Pancreas (tissue), 10 donors: ENCODE results near the gene CIBAR2. TPM values are rescaled to one million over a fixed set of nuclear protein-coding genes. Genes with fewer than 3 reads are reported as not detected.

Experiments used
- ATAC-seq, 4 donors: fragments of 200-7000 bp; cut with Tn5 transposase; one replicate each; pipeline versions ENCODE4 v1.8.0 to v1.9.1; 2020; ENCODE audit warnings: mild to moderate bottlenecking in 4 of 4, moderate library complexity in 4 of 4
- DNase-seq, 6 donors: peaks; one replicate each; pipeline ENCODE4 v3.0.0-alpha.2; 2020
- FAIRE-seq: peaks from 2 replicates; lab custom pipeline; 2012; peaks lifted over from hg19 to GRCh38; lab: Jason Lieb, UNC
- H3K27ac ChIP-seq, 4 donors: fragments of 200-600 bp; sonication (generic); 1 replicate in 3 of 4; 2 replicates in 1 of 4; pipeline versions ENCODE4 v1.5.0 to v1.8.0; 2020
- H3K27me3 ChIP-seq, 4 donors: fragments of 200-600 bp; one replicate each; pipeline ENCODE4 v1.8.0; 2021
- H3K36me3 ChIP-seq, 3 donors: fragments of 200-600 bp; sonication (generic) in 1 of 3; one replicate each; pipeline versions ENCODE4 v1.5.0 to v1.8.0; 2020 to 2021
- H3K4me1 ChIP-seq, 3 donors: fragments of 200-600 bp; one replicate each; pipeline ENCODE4 v1.8.0; 2021
- H3K4me3 ChIP-seq, 4 donors: fragments of 200-600 bp; sonication (generic) in 2 of 4; one replicate each; pipeline versions ENCODE4 v1.5.0 to v1.8.0; 2020 to 2021
- H3K9me3 ChIP-seq, 4 donors: fragments of 200-600 bp; one replicate each; pipeline ENCODE4 v1.8.0; 2021
- WGBS, 2 donors: extraction: QIAGEN DNeasy Blood & Tissue Kit; methylation state at CpG; one replicate each; pipeline ENCODE4 v1.1.7; 2013; 5-methylcytosine and 5-hydroxymethylcytosine counted together
- intact Hi-C, 3 donors: fragments of 100-400 bp; cut with DNase I; formaldehyde crosslinking; loops; one replicate each; pipeline versions ENCODE4 v1.11.1 to v1.14.2; 2022
- polyA plus RNA-seq, 2 donors: library from polyadenylated mRNA; stranded (reverse); fragments of 200-250 nt; gene quantifications; one replicate each; pipeline ENCODE4 v1.2.3, GENCODE V29; 2013
- total RNA-seq, 6 donors: library from RNA; stranded (reverse); fragmentation: NEBNext Ultra II Directional in 4 of 6; extraction: Animal tissue kit (Norgen Biotek cat#: 25700) in 4 of 6; gene quantifications; one replicate each; pipeline versions ENCODE4 v1.2.1 to v1.2.4, GENCODE V29; 2021 to 2023
- TF ChIP-seq, protein P1 (sequence below), 4 donors: fragments of 200-600 bp; sonication (generic) in 3 of 4; IDR thresholded peaks; one replicate each; pipeline versions ENCODE4 v1.5.0 to v1.8.0; 2021; ENCODE audit warnings: antibody characterized with exemption in 4 of 4
- donor health status: healthy with polysubstance abuse.
- donor health status: DM: no; HTN: no; CAD: no; lungs with moderate emphysema.
- donor health status: DM: no; HTN: no; CAD: no.
- donor health status: control.
- donor health status: control.
- donor health status: Bipolar disorder and iron deficiency.
- donor health status: DM: yes; HTN: yes; CAD: no.
- donor health status: DM: no; HTN: no; CAD: no.
- donor health status: DM: no; HTN: no; CAD: no.
- donor health status: DM: yes; HTN: yes; CAD: no.

The CIBAR2 gene
- total and polyA plus RNA-seq, 8 donors: 0.05 TPM; not detected in 7

DNA sequence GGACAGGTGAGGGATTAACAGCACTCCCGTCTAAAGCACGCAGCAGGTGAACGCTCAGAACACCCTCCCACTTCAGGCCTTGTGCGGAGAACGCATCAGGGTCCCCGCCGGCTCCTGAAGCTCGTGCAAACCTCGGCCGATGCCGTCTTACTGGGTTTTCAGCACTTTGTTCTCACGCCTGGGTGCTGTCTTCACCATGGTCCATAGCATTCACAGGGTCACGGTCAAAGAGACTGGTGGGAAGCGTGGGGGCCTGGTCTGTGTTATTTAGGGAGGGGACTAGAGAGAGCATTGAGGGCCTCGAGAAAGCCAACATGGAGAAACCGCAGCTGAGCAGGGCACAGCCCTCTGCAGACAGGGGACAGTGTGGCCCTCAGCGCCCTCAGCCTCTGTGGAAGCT, 26.6 kb downstream of the CIBAR2 start:
- FAIRE-seq: no peak
- Histone ChIP-seq H3K4me3 (no peak overlapping the region), H3K36me3 (peaks cover 0 to 4% (median 0%) of the 10 kb centered on the region in 3 donors), H3K27me3 (no peaks in the 10 kb centered on the region), H3K27ac (no peak overlapping the region), H3K4me1 (peaks cover 4 to 7% (median 6%) of the 10 kb centered on the region in 3 donors), H3K9me3 (no peaks in the 10 kb centered on the region)
- WGBS, 2 donors: 95 to 97% methylated on average over 17 of the region's 17 CpGs
- intact Hi-C loops: loop anchor here in 1 of 3 donors (10.0 kb wide), 1 partner anchor 101 kb away; no protein-coding TSS in a partner anchor
- TF ChIP-seq, protein P1, sequence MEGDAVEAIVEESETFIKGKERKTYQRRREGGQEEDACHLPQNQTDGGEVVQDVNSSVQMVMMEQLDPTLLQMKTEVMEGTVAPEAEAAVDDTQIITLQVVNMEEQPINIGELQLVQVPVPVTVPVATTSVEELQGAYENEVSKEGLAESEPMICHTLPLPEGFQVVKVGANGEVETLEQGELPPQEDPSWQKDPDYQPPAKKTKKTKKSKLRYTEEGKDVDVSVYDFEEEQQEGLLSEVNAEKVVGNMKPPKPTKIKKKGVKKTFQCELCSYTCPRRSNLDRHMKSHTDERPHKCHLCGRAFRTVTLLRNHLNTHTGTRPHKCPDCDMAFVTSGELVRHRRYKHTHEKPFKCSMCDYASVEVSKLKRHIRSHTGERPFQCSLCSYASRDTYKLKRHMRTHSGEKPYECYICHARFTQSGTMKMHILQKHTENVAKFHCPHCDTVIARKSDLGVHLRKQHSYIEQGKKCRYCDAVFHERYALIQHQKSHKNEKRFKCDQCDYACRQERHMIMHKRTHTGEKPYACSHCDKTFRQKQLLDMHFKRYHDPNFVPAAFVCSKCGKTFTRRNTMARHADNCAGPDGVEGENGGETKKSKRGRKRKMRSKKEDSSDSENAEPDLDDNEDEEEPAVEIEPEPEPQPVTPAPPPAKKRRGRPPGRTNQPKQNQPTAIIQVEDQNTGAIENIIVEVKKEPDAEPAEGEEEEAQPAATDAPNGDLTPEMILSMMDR (IDR thresholded peaks at IDR 0.05): no peak
- ATAC-seq: no peak
- no peak for DNase-seq

DNA sequence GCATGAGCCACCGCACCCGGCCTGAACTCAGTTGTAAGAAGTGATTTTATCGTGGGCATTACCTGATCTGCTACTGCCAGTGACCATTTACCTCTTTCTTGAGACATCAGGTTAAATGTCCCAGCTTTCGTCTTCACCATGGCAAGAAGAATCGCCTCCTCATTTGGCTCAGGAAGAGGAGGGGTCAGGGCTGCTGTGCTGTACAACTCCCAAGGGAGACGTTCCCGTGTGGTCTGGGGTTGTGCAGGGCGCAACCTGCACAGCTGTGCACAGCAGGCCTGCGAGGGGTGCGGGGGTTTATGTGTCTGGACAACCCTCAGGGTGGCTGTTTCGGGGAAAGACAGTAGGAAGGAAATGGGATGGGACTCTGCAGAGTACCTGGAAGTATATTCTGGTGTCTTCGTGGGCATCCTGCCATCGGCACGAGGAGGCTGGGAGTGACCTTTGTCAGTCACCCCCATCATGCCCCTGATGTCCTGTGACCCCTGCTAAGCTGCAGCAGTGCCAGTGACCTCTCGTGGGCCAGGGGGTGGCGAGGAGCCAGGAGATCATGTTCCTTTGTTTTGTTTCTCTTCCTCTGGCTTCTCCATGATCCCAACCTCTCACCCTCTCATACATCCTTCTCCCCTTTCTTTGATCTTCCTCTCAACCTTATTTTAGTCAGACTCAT, 27.3 kb downstream of the CIBAR2 start:
- no peak for ATAC-seq
- Histone ChIP-seq H3K27ac (no peak overlapping the region), H3K27me3 (no peaks in the 10 kb centered on the region), H3K4me3 (no peak overlapping the region), H3K9me3 (no peaks in the 10 kb centered on the region), H3K4me1 (no peaks in the 10 kb centered on the region), H3K36me3 (peaks cover 0 to 4% (median 0%) of the 10 kb centered on the region in 3 donors)
- no peak for FAIRE-seq
- intact Hi-C loops: loop anchor here in 1 of 3 donors (10.0 kb wide), 1 partner anchor 100 kb away; no protein-coding TSS in a partner anchor
- no peak for DNase-seq
- WGBS, 2 donors: 84 to 87% methylated on average over 16 of the region's 16 CpGs
- TF ChIP-seq, protein P1 (IDR thresholded peaks at IDR 0.05): no peak

GRCh38 chr16:85083051-85083639, 29.1 kb downstream of the CIBAR2 start:
- intact Hi-C loops: loop anchor here in 1 of 3 donors (10.0 kb wide), 1 partner anchor 98 kb away; no protein-coding TSS in a partner anchor
- Histone ChIP-seq H3K27ac (no peak overlapping the region), H3K4me3 (no peak overlapping the region), H3K4me1 (no peaks in the 10 kb centered on the region), H3K27me3 (no peaks in the 10 kb centered on the region), H3K9me3 (no peaks in the 10 kb centered on the region), H3K36me3 (peaks cover 0 to 15% (median 0%) of the 10 kb centered on the region in 3 donors)
- TF ChIP-seq, protein P1 (IDR thresholded peaks at IDR 0.05): no peak
- FAIRE-seq: no peak
- no peak for ATAC-seq
- 78 to 85% methylated on average over 13 of the region's 13 CpGs for WGBS, 2 donors
- DNase-seq: no peak

DNA sequence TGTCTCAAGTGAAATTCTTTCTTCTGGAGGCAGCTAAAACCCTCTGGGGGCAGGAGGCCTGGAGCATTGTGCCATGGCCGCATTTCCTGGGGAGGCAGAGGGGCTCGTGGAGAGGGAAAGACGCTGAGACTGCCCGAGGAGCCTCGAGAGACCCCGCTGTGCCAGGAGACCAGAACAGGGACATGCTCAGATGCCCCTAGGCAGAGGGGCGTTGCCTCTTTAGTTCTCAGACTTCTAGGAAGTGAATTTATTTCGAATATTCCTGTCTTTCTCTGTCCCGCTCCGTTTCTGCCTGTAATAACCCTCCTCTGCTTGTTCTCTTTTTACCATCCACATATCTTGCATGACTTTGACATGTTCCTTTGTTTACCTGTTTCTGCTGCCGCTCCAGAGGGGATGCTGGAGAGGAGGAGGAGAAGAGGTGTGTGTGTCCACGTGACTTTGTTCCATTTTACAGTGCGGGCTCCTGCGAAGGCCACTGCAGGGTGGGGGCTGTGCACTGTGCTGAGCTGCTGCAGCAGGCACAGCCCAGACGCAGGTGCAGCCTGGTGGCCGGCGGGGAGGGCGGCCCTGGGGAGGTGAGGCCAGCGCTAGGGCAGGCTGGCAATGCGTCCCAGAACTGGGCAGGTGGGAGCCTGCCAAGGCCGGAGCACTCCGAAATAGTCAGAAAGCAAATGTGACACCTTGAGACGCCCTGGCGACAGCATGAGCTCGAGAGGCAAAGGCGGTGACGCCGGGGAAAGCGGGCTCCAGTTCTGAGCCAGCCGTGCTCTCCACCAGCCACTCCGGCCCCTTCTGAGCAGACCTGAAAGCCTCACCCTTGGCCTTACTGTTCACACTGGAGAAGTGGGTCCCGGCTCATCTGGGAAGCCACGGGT, 29.9 kb downstream of the CIBAR2 start:
- DNase-seq (no peak), ATAC-seq (peak in 1 of 4 donors; percentile 16), FAIRE-seq (no peak)
- Histone ChIP-seq H3K4me3 (no peak overlapping the region), H3K9me3 (no peaks in the 10 kb centered on the region), H3K27ac (no peak overlapping the region), H3K4me1 (no peaks in the 10 kb centered on the region), H3K36me3 (peaks cover 0 to 22% (median 7%) of the 10 kb centered on the region in 3 donors), H3K27me3 (no peaks in the 10 kb centered on the region)
- 78 to 80% methylated on average over 31 to 33 of the region's 33 CpGs for WGBS, 2 donors
- intact Hi-C loops: loop anchor here in 1 of 3 donors (10.0 kb wide), 1 partner anchor 98 kb away; no protein-coding TSS in a partner anchor
- TF ChIP-seq, protein P1 (IDR thresholded peaks at IDR 0.05): no peak
